Stimulated activated CD4-positive, alpha-beta T cell treated with anti-CD3 and anti-CD28 coated beads, Interleukin-4, amount 100 ng/mL, for 48 hours (primary cell): ENCODE measurements around the gene CACNA1F.
A peak's percentile ranks its signal among the peaks of the same experiment; 100 is the strongest.

Source experiments
- DNase-seq, 2 donors: peaks; one replicate each; pipeline ENCODE4 v3.0.0-alpha.2; 2020; ENCODE audit warnings: low read depth in 2 of 2

Gene CACNA1F

GRCh38 chrX:49230500-49231232 is 2.5 kb downstream of the CACNA1F start:
- peak; percentile 50 to 66 for DNase-seq

- DNase-seq: no peak
Observed at GRCh38 chrX:49228185-49228584, 5.0 kb downstream of the CACNA1F start.

- DNase-seq: no peak
Observed at GRCh38 chrX:49227726-49228125, 5.4 kb downstream of the CACNA1F start.

- no peak for DNase-seq
Observed at GRCh38 chrX:49226946-49227345, 6.2 kb downstream of the CACNA1F start.

GRCh38 chrX:49225858-49226257 is 7.3 kb downstream of the CACNA1F start:
- DNase-seq: no peak

GRCh38 chrX:49221868-49222267 is 11.3 kb downstream of the CACNA1F start:
- no peak for DNase-seq

GRCh38 chrX:49220100-49220499 is 13.0 kb downstream of the CACNA1F start:
- DNase-seq: no peak

GRCh38 chrX:49214996-49215526 is 18.1 kb downstream of the CACNA1F start:
- DNase-seq: no peak

GRCh38 chrX:49214416-49214815 is 18.7 kb downstream of the CACNA1F start:
- DNase-seq: no peak

- no peak for DNase-seq
Observed at GRCh38 chrX:49212861-49213260, 20.3 kb downstream of the CACNA1F start.

GRCh38 chrX:49212209-49212608 is 20.9 kb downstream of the CACNA1F start:
- DNase-seq: no peak

- DNase-seq: no peak
Observed at GRCh38 chrX:49211074-49211473, 22.1 kb downstream of the CACNA1F start.

- DNase-seq: no peak
Observed at GRCh38 chrX:49210406-49210805, 22.7 kb downstream of the CACNA1F start.

GRCh38 chrX:49209434-49210251 is 23.5 kb downstream of the CACNA1F start:
- DNase-seq: no peak

- no peak for DNase-seq
Observed at GRCh38 chrX:49208399-49208798, 24.7 kb downstream of the CACNA1F start.

- DNase-seq: no peak
Observed at GRCh38 chrX:49206543-49206942, 26.6 kb downstream of the CACNA1F start.

GRCh38 chrX:49205443-49205842 is 27.7 kb downstream of the CACNA1F start:
- DNase-seq: no peak

GRCh38 chrX:49204709-49205108 is 28.4 kb downstream of the CACNA1F start:
- DNase-seq: no peak

GRCh38 chrX:49204017-49204416 is 29.1 kb downstream of the CACNA1F start:
- DNase-seq: no peak

- no peak for DNase-seq
Observed at GRCh38 chrX:49203536-49203935, 29.6 kb downstream of the CACNA1F start.

- DNase-seq: no peak
Observed at GRCh38 chrX:49202022-49202421, 31.1 kb downstream of the CACNA1F start.

GRCh38 chrX:49199906-49200771 is 33.0 kb downstream of the CACNA1F start, which contains the start of gene SYP:
Gene SYP, minus strand, starts transcription at chrX:49200193. Its CDS starts 7 bp downstream, at chrX:49200186.
- DNase-seq: peak; percentile 81
